ENCODE data around the gene CCDC184.

CCDC184 gene

DNA sequence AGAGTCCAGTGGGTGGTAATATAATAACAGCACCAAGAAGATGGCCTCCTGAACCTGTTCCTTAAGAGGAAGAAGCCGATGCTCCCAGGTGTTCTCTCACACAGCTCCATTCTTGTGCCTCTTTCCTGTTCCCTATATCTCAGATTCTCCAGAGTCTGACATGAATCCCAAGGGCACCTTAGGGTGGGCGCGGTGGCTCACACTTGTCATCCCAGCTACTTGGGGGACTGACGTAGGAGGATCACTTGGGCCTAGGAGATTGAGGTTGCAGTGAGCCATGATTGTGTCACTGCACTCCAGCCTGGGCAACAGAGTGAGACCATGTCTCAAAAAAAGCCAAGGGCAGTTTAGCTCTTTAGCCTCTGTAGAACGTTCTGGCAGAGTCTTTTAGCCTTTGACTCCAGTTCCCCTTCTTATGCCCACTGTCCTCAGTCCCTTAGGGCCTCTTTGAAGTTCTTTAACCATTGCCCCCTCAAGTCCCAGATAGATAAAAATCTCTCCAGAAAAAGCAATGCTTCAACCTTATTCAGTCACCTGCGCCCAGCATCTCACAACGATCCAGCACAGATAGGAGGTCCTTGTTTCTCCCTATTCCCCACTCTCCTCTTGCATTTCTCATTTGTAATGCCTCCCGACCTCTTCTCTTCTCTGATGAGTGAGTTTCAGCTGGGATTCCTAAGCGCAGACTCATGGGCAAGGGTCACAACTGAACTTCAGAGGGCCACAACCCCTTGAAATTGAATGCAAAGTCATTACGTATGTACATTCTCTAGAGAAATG lies 4.7 kb downstream of the CCDC184 start:
- Mint-ChIP-seq H3K27ac (no peak overlapping the region), H3K4me1 (ENCODE audit: low read depth) (peaks cover 18% of the 10 kb centered on the region), H3K4me3 (no peak overlapping the region), H3K36me3 (ENCODE audit: low read depth) (no peaks in the 10 kb centered on the region), H3K27me3 (peaks cover 26% of the 10 kb centered on the region), H3K9me3 (no peaks in the 10 kb centered on the region)
- DNase-seq, result no peak

DNA sequence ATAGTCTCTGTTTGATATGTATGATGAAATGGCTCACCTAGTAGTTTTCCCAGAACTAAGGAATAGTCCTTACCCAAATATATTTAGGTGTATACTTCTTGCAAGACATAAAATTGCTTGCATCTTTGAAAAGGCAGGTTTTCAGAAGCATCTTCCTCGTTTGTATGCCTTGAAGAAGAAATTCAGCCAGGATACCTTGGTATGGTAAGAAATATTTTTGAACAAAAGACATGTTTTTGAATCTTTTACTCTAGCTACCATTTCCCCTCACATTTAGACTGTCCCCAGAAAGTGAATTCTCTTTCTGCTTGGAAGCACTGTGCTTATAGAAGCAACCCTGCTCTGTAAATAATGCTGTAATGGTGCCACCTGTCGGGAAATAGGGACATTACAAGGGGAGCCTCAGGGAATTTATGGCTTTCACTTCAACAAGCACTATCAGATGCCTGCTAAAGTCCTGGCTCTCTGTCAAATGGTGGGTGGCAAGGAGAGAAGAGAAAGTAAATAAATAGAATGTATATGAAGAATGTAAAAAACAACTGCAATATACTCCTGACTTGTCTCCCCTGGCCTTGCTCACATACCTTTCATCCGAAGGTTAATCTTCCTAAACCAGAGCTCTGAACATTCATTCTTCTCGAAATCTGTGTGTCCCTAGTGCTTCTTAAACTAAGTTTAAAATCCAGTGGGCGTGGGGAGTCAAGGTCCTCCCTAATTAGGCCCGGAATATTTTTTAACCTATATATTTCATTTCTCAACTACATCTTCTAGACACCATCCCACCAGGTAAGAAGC lies 6.1 kb downstream of the CCDC184 start:
- Mint-ChIP-seq H3K4me3 (no peak overlapping the region), H3K9me3 (no peaks in the 10 kb centered on the region), H3K27ac (no peak overlapping the region), H3K27me3 (peaks cover 25% of the 10 kb centered on the region), H3K36me3 (ENCODE audit: low read depth) (no peaks in the 10 kb centered on the region), H3K4me1 (ENCODE audit: low read depth) (peaks cover 10% of the 10 kb centered on the region)
- DNase-seq, result peak; percentile 65

DNA sequence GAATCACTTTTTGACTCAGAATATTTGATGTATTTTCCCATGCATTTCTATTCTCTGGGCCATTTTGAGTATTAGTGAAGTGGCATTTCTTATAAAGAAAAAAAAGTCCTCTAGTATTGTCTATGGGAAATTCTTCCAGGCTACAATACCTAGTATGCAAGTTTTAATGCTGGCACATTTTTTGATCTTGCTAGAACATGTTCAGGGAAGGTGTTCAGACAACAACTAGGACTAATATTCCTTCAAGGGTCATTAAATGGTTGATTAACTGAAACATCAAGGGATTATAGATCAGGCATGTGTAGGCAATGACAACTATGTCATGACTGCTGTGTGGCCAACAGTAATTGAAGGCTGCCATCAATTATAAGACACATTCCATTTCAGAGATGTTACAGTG lies 7.7 kb downstream of the CCDC184 start:
- Mint-ChIP-seq H3K4me1 (ENCODE audit: low read depth) (peaks cover 5% of the 10 kb centered on the region), H3K4me3 (no peak overlapping the region), H3K27me3 (peaks cover 9% of the 10 kb centered on the region), H3K36me3 (ENCODE audit: low read depth) (no peaks in the 10 kb centered on the region), H3K27ac (no peak overlapping the region), H3K9me3 (no peaks in the 10 kb centered on the region)
- DNase-seq, result no peak

DNA sequence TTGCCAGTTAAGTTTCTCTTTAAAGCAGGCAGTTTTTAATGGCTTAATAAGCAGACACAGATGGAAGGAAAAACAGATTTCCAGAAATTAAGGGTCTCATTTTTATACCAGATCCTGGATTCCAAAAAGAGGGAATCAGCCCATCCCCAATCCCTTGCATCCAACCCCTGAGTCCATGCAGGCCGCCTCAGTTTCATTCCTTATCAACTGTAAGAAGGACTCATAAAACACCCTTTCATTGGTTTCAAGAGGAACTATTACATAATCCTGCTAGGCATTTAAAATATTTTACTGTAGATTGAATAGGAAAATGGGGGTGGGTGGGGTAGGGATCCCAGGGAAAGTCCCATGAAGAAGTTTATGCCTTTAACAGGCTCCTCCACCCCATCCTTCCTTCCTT lies 9.4 kb downstream of the CCDC184 start:
- Mint-ChIP-seq H3K27ac (no peak overlapping the region), H3K4me3 (no peak overlapping the region), H3K27me3 (peaks cover 5% of the 10 kb centered on the region)

DNA sequence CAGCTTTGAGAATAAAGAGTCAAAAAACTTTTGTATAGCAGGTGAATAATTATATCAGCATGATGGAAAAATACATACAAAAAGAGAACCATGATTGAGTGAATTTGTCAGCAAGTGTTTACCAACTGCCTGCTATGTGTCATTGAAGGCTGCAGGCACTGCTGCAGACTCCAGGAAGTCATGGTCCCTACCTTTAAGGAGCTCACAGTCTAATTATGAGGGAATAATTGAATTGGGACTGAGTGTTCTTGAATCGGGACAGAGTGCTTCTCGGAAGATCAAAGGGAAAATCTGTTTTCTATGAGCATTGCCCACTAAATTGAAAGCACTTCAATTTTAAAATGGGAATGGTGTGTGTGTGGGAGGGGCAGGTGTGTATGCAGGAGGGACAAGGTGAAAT lies 10.2 kb downstream of the CCDC184 start:
- Mint-ChIP-seq H3K27me3 (peaks cover 5% of the 10 kb centered on the region), H3K36me3 (ENCODE audit: low read depth) (peaks cover 7% of the 10 kb centered on the region), H3K27ac (no peak overlapping the region), H3K4me1 (ENCODE audit: low read depth) (peaks cover 15% of the 10 kb centered on the region), H3K4me3 (no peak overlapping the region), H3K9me3 (no peaks in the 10 kb centered on the region)
- DNase-seq, result no peak

More for the DNA sequence above, 9.4 kb downstream of the CCDC184 start:
- Mint-ChIP-seq H3K9me3 (no peaks in the 10 kb centered on the region), H3K4me1 (ENCODE audit: low read depth) (peaks cover 15% of the 10 kb centered on the region), H3K36me3 (ENCODE audit: low read depth) (peaks cover 2% of the 10 kb centered on the region)
- no peak for DNase-seq

DNA sequence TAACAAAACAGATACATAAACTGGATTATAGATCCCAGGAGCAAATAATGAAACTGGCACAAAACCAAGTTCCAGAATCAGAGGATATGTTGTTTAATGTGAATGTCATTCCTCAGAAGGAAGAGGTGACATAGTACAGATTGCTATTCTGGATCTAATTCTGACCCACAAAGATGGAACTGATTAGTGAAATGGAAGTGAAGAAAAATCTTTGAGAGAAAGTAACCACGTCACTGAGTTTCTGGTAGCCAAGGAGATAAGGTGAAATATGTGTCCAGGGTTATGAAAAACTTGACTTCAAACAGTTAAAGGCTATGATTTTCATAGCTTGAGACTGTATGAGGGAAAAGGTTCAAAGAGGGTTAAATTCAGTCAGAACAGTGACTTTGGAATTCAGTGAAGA lies 11.4 kb downstream of the CCDC184 start:
- Mint-ChIP-seq H3K36me3 (ENCODE audit: low read depth) (peaks cover 8% of the 10 kb centered on the region), H3K9me3 (no peaks in the 10 kb centered on the region), H3K27ac (no peak overlapping the region), H3K27me3 (peaks cover 5% of the 10 kb centered on the region), H3K4me3 (no peak overlapping the region), H3K4me1 (ENCODE audit: low read depth) (peaks cover 24% of the 10 kb centered on the region)
- no peak for DNase-seq

DNA sequence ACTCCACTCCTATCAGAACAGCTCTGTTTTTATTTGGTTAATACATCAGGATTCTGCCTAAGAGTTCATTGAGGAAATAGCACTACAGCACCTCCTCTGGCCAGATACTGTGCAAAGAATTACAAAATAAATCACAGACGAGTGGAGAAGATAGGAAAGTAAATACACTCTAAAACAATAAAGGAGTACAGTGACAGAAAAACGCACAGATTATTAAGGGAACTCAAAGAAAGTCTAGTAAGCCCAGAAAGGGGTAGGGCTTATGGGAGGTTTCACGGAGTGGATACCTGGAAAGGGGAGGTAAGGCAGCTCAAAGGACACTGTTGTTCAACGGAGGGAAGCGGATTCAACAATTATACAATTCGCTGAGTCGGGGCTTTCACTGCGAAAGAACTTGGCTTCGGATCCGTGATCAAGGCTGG lies 14.1 kb downstream of the CCDC184 start:
- Mint-ChIP-seq H3K27me3 (peaks cover 5% of the 10 kb centered on the region), H3K4me1 (ENCODE audit: low read depth) (peaks cover 42% of the 10 kb centered on the region), H3K9me3 (peaks cover 10% of the 10 kb centered on the region), H3K36me3 (ENCODE audit: low read depth) (peaks cover 32% of the 10 kb centered on the region), H3K27ac (peak overlapping the region; percentile 99), H3K4me3 (peak overlapping the region; percentile 94)
- no peak for DNase-seq

DNA sequence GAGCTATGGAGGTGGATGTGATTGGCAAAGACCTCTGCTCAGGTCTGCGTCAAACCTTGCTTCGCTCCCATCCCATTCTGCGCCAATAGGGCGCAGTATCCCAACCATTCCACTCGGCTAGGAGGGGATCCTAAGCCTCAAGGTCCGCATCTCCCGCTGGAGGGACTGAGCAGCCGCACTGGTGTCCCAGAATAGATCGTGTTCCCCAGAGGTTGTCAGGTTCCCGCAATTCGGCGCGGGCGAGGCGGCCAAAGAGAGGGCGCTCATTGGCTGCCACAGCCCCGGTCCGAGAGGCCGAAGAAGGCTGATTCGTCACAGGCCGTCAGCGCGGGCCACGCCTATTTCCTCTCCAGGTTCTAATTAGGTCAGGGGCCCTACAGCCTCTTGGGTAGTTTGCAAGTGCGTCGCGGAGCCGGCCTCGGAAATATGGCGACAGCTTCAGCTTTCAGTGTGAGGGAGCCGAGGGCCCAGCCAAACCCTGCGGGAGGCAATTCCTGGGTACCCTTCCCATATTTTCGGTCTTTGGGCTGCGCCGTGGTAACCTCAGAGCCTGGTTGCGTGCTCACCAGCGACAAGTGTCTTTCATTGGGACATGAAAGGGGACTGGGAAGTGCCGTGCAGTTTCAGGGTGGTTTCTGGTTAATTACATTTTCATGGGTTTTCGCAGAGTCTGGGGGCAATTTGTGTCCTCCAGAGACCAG lies 14.7 kb downstream of the CCDC184 start:
- Mint-ChIP-seq H3K36me3 (ENCODE audit: low read depth) (peaks cover 35% of the 10 kb centered on the region), H3K4me1 (ENCODE audit: low read depth) (peaks cover 42% of the 10 kb centered on the region), H3K27me3 (peaks cover 5% of the 10 kb centered on the region), H3K27ac (peak overlapping the region; percentile 99), H3K9me3 (peaks cover 16% of the 10 kb centered on the region), H3K4me3 (peak overlapping the region; percentile 94)
- peak; percentile 91 for DNase-seq

DNA sequence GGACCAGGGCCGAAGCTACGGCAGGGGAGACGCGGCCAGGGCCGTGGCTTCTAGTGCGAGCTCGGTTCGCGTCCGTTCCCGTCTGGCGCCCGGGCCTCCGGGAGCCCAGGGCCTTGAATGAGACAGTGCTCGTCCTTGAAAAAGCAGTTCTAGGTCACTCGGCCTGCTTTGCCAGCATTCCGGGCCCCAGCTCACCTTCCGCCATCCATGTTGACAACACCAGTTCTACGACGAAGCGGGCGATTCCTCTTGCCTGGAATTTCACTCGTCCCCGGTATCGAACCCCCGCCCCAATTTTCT lies 15.2 kb downstream of the CCDC184 start:
- Mint-ChIP-seq H3K4me1 (ENCODE audit: low read depth) (peaks cover 42% of the 10 kb centered on the region), H3K27ac (peak overlapping the region; percentile 99), H3K36me3 (ENCODE audit: low read depth) (peaks cover 39% of the 10 kb centered on the region), H3K4me3 (peak overlapping the region; percentile 94), H3K9me3 (peaks cover 16% of the 10 kb centered on the region), H3K27me3 (peaks cover 4% of the 10 kb centered on the region)
- no peak for DNase-seq

DNA sequence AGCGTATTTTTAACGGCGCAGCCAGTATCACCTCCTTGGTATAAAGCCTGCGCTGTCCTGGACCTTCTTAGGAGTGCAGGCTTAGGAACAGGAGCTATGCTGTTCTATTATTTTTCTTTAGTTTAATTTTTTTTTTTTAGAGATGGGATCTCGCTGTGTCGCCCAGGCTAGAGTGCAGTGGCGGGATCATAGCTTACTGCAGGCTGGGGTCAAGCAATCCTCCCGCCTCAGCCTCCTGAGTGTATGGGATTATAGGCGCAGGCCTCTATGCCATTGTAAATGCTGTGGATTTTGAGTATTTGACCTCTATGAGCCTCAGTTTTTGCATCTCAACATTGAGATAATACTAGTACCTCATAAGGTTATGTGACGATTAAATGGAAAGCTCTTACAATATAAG lies 15.5 kb downstream of the CCDC184 start:
- Mint-ChIP-seq H3K4me3 (peak overlapping the region; percentile 94), H3K27me3 (peaks cover 3% of the 10 kb centered on the region), H3K27ac (peak overlapping the region; percentile 99), H3K36me3 (ENCODE audit: low read depth) (peaks cover 42% of the 10 kb centered on the region), H3K4me1 (ENCODE audit: low read depth) (peaks cover 42% of the 10 kb centered on the region), H3K9me3 (peaks cover 16% of the 10 kb centered on the region)
- no peak for DNase-seq

DNA sequence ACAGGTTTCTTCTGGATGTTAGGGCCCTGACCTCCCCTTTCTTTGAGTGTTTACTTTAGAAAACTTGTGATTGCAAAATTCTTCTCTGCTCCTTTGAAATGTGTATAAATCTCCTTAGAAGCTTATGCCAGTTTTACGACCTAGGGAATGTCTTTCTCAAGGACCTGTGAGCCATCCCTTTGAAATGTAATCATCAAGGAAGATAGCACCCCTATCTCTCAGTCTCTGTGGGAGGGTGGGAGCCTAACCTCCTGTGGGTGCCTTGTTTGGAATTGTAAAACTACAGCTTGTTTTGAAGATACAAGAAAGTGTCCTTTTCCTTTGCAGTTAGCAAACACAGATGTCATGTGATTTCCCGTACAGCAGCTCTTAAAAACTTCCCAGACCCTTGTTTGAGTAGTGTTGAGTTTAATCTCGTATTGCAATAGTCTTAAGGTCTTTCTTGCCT lies 16.4 kb downstream of the CCDC184 start:
- Mint-ChIP-seq H3K4me1 (ENCODE audit: low read depth) (peaks cover 42% of the 10 kb centered on the region), H3K27me3 (no peaks in the 10 kb centered on the region), H3K36me3 (ENCODE audit: low read depth) (peaks cover 49% of the 10 kb centered on the region), H3K27ac (peak overlapping the region; percentile 99), H3K4me3 (peak overlapping the region; percentile 94), H3K9me3 (peaks cover 21% of the 10 kb centered on the region)
- no peak for DNase-seq

DNA sequence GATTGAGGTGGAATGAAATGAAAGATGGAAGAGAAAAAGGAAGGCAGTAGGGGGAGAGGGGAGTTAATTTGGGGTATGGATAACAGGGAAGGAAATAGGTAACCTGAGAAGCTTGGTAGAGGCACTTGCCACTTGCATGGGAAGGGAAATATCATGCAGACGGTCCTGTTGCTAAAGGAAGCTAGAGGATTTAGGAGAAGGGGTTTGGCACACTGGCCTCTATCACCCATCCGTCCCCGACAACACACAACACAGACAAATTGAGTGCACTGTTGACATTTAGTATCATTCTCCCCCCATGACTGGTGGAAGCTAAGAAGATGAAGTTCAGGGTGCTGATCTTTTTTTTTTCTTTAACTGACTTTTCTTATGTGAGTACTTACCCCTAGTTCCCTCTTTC lies 17.6 kb downstream of the CCDC184 start:
- peaks cover 22% of the 10 kb centered on the region for H3K9me3 Mint-ChIP-seq
- H3K4me1 Mint-ChIP-seq (ENCODE audit: low read depth), result peaks cover 42% of the 10 kb centered on the region
- no peaks in the 10 kb centered on the region for H3K27me3 Mint-ChIP-seq
- peaks cover 57% of the 10 kb centered on the region for H3K36me3 Mint-ChIP-seq (ENCODE audit: low read depth)
- peak overlapping the region; percentile 99 for H3K27ac Mint-ChIP-seq
- no peak for DNase-seq
- H3K4me3 Mint-ChIP-seq, result no peak overlapping the region

DNA sequence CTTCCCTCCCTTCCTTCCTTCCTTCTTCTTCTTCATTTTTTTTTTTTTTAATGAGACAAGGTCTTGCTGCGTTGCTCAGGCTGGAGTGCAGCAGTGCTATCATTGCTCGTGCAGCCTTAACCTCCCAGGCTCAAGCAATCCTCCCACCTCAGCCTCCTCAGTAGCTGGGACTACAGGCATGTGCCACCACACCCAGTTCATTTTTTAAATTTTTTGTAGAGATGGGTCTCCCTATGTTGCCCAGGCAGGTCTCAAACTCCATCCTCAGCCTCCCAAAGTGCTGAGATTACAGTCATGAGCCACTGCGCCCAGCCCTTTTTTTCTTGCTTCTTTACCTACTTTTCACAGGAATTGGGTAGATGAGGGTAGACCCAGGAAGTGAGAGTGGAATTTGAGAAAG lies 18.1 kb downstream of the CCDC184 start:
- peaks cover 26% of the 10 kb centered on the region for H3K9me3 Mint-ChIP-seq
- peaks cover 39% of the 10 kb centered on the region for H3K4me1 Mint-ChIP-seq (ENCODE audit: low read depth)
- no peak for DNase-seq
- no peak overlapping the region for H3K27ac Mint-ChIP-seq
- no peak overlapping the region for H3K4me3 Mint-ChIP-seq
- no peaks in the 10 kb centered on the region for H3K27me3 Mint-ChIP-seq
- peaks cover 61% of the 10 kb centered on the region for H3K36me3 Mint-ChIP-seq (ENCODE audit: low read depth)

DNA sequence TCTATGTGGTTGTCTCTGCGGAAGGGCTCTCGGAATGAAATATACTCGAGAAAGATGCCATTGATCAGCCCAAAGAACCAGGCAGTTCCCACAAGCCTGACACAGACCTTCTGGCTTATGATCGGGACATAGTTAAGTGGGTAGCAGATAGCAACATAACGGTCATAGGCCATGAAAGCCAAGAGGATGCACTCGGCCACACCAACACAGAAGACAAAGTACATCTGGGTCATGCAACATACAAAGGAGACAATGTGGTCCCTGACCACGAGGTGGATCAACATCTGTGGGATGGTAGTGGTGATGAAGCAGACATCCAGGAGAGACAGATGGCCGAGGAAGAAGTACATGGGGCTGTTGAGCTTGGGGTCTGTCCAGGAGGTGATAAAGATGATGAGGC lies 19.3 kb downstream of the CCDC184 start:
- no peaks in the 10 kb centered on the region for H3K27me3 Mint-ChIP-seq
- H3K4me3 Mint-ChIP-seq, result no peak overlapping the region
- H3K9me3 Mint-ChIP-seq, result peaks cover 36% of the 10 kb centered on the region
- H3K27ac Mint-ChIP-seq, result no peak overlapping the region
- peaks cover 31% of the 10 kb centered on the region for H3K4me1 Mint-ChIP-seq (ENCODE audit: low read depth)
- no peak for DNase-seq
- H3K36me3 Mint-ChIP-seq (ENCODE audit: low read depth), result peaks cover 69% of the 10 kb centered on the region
